ENCODE measurements around the gene TSC22D3. TPM values are rescaled to one million over a fixed set of nuclear protein-coding genes. Genes with fewer than 3 reads are reported as not detected.
A peak's percentile ranks its signal among the peaks of the same experiment; 100 is the strongest.

The TSC22D3 gene
- total RNA-seq, 6 experiments from 2014 or later: 11.0 to 17.8 (median 12.2) TPM

DNA sequence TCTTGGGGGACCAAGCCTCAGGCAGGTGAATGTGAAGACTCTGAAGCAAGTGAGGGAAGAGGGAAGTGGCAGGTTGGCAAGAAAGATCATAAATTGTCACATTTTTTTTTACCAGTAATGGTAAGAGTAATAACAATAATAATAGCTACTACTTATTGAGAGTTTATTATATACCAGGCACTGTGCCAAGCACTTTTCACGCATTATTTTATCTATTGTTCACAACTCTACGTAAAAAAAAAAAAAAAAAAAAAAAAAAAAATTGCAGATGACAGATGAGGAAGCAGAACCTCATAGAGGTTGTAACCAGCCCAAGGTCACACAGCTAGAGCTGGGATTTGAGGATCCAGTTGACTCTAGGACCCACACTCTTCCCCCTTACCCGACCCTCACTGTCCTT, 40.9 kb downstream of the TSC22D3 start:
- H3K4me3 Mint-ChIP-seq: no peak overlapping the region
- peaks cover 2% of the 10 kb centered on the region for H3K27me3 Mint-ChIP-seq (ENCODE audit: insufficient read depth)
- TF ChIP-seq CTCF (IDR thresholded peaks at IDR 0.05): no peak

DNA sequence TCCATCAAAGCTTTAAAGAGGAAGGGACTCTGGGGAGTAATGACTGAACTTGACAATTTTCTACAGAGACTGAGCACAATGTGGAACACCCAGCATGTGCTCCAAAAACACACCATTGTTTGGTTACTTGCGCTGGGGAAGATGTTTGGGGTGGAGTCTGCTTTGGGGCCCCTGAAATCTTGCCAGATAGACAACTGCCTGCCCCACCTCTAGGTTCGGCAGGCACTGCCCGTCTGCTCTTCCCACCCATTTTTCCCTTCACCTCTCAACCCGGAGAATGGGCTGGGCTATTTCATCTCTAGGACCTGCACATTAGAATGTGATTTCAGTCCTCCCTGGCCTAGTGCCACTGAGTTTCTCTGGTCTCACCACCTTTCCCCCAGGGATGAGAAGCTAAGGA, 41.9 kb downstream of the TSC22D3 start:
- Mint-ChIP-seq H3K9me3 (no peaks in the 10 kb centered on the region), H3K27ac (no peak overlapping the region), H3K27me3 (ENCODE audit: insufficient read depth) (peaks cover under 1% of the 10 kb centered on the region), H3K36me3 (ENCODE audit: low read depth) (no peaks in the 10 kb centered on the region), H3K4me3 (no peak overlapping the region), H3K4me1 (ENCODE audit: low read depth) (peaks cover 19% of the 10 kb centered on the region)
- TF ChIP-seq CTCF (IDR thresholded peaks at IDR 0.05): no peak
- DNase-seq: no peak

More for the DNA sequence above, 40.9 kb downstream of the TSC22D3 start:
- DNase-seq: no peak
- Mint-ChIP-seq H3K9me3 (no peaks in the 10 kb centered on the region), H3K27ac (no peak overlapping the region), H3K4me1 (ENCODE audit: low read depth) (peaks cover 19% of the 10 kb centered on the region), H3K36me3 (ENCODE audit: low read depth) (no peaks in the 10 kb centered on the region)

- no peak overlapping the region for H3K27ac Mint-ChIP-seq
- no peaks in the 10 kb centered on the region for H3K9me3 Mint-ChIP-seq
- H3K4me1 Mint-ChIP-seq (ENCODE audit: low read depth): peaks cover 19% of the 10 kb centered on the region
- no peak for TF ChIP-seq CTCF (IDR thresholded peaks at IDR 0.05)
- peak; percentile 39 for DNase-seq
- no peak overlapping the region for H3K4me3 Mint-ChIP-seq
- no peaks in the 10 kb centered on the region; the same call in none of the 2 replicates for H3K27me3 Mint-ChIP-seq (ENCODE audit: insufficient read depth)
- no peaks in the 10 kb centered on the region for H3K36me3 Mint-ChIP-seq (ENCODE audit: low read depth)
Measured at GRCh38 chrX:107731831-107732502, 43.6 kb downstream of the TSC22D3 start.

GRCh38 chrX:107730991-107731766, 44.4 kb downstream of the TSC22D3 start:
- Mint-ChIP-seq H3K27ac (no peak overlapping the region), H3K4me1 (ENCODE audit: low read depth) (peaks cover 19% of the 10 kb centered on the region)

GRCh38 chrX:107730298-107730655, 45.3 kb downstream of the TSC22D3 start:
- Mint-ChIP-seq H3K4me3 (no peak overlapping the region), H3K4me1 (ENCODE audit: low read depth) (peaks cover 19% of the 10 kb centered on the region), H3K27me3 (ENCODE audit: insufficient read depth) (no peaks in the 10 kb centered on the region; the same call in 1 of the 2 replicates), H3K9me3 (no peaks in the 10 kb centered on the region), H3K36me3 (ENCODE audit: low read depth) (no peaks in the 10 kb centered on the region), H3K27ac (no peak overlapping the region)
- no peak for TF ChIP-seq CTCF (IDR thresholded peaks at IDR 0.05)
- DNase-seq: no peak

More at GRCh38 chrX:107730991-107731766, 44.4 kb downstream of the TSC22D3 start:
- H3K27me3 Mint-ChIP-seq (ENCODE audit: insufficient read depth): no peaks in the 10 kb centered on the region; the same call in none of the 2 replicates
- no peak overlapping the region for H3K4me3 Mint-ChIP-seq
- no peaks in the 10 kb centered on the region for H3K9me3 Mint-ChIP-seq
- TF ChIP-seq CTCF (IDR thresholded peaks at IDR 0.05): no peak
- H3K36me3 Mint-ChIP-seq (ENCODE audit: low read depth): no peaks in the 10 kb centered on the region
- no peak for DNase-seq

All from HFFc6 (cell line).